CD4-positive, alpha-beta T cell (primary cell): Measurements from ENCODE around the gene B3GNT2. TPM values are rescaled to one million over a fixed set of nuclear protein-coding genes. Genes with fewer than 3 reads are reported as not detected.

ENCODE experiments used
- ATAC-seq: fragments of 200-7000 bp; cut with Tn5 transposase; one replicate; pipeline ENCODE4 v1.10.0; 2022; ENCODE audit warnings: mild to moderate bottlenecking; ENCODE audit not compliant: poor library complexity
- CTCF ChIA-PET: fragments of 350-600 bp; sonication (Branson Sonifier 250); formaldehyde crosslinking; loops from one replicate; lab custom pipeline; 2021; ENCODE audit warnings: antibody characterized with exemption, inconsistent platforms; lab: Charles Lee
- POLR2A ChIA-PET: fragments of 350-600 bp; sonication (Branson Sonifier 250); formaldehyde crosslinking; loops from one replicate; lab custom pipeline; 2021; ENCODE audit warnings: antibody characterized with exemption, inconsistent platforms; lab: Charles Lee
- DNase-seq, 14 experiments: peaks; one replicate each; pipeline ENCODE4 v3.0.0-alpha.2; 2013 to 2020; ENCODE audit warnings: mixed read lengths in 2 of 14
- H3K27ac ChIP-seq, 2 donors: one replicate each; pipeline versions ENCODE4 v1.5.1 to v1.7.0; 2013; ENCODE audit warnings: low read length in 2 of 2, low read depth in 1 of 2, mild to moderate bottlenecking in 1 of 2
- H3K27me3 ChIP-seq, 2 experiments: 1 replicate in 1 of 2; 2 replicates in 1 of 2; pipeline versions ENCODE4 v1.6.1 to v1.7.0; 2013; ENCODE audit warnings: low read length in 2 of 2, control low read depth in 1 of 2, mild to moderate bottlenecking in 1 of 2, moderate library complexity in 1 of 2; ENCODE audit not compliant: insufficient read depth in 2 of 2, control insufficient read depth in 1 of 2
- H3K36me3 ChIP-seq: one replicate; pipeline ENCODE4 v1.6.1; 2013; ENCODE audit warnings: low read length, control low read depth; ENCODE audit not compliant: insufficient read depth
- H3K4me1 ChIP-seq: one replicate; pipeline ENCODE4 v1.6.1; 2013; ENCODE audit warnings: low read length, control low read depth; ENCODE audit not compliant: insufficient read depth
- H3K4me3 ChIP-seq: one replicate; pipeline ENCODE4 v1.5.1; 2013; ENCODE audit warnings: mild to moderate bottlenecking, low read length, moderate library complexity
- H3K9me3 ChIP-seq, 2 experiments: 1 replicate in 1 of 2; 2 replicates in 1 of 2; pipeline versions ENCODE4 v1.6.1 to v1.7.0; 2013; ENCODE audit warnings: low read length in 2 of 2, mild to moderate bottlenecking in 2 of 2, control low read depth in 1 of 2, moderate library complexity in 1 of 2; ENCODE audit not compliant: control insufficient read depth in 1 of 2, insufficient read depth in 1 of 2
- H3K27ac Mint-ChIP-seq: one replicate; pipeline ENCODE4 v1.8.0; 2020; ENCODE audit warnings: mixed read lengths
- H3K27me3 Mint-ChIP-seq: one replicate; pipeline ENCODE4 v1.8.0; 2021; ENCODE audit warnings: mixed read lengths
- H3K36me3 Mint-ChIP-seq: one replicate; pipeline ENCODE4 v1.8.0; 2021; ENCODE audit warnings: low read depth, mixed read lengths
- H3K4me1 Mint-ChIP-seq: one replicate; pipeline ENCODE4 v1.8.0; 2021; ENCODE audit warnings: low read depth, mixed read lengths
- H3K4me3 Mint-ChIP-seq: one replicate; pipeline ENCODE4 v1.8.0; 2020; ENCODE audit warnings: mild to moderate bottlenecking, mixed read lengths
- H3K9me3 Mint-ChIP-seq: one replicate; pipeline ENCODE4 v1.8.0; 2020; ENCODE audit warnings: mixed read lengths
- CTCF ChIP-seq: fragments of 200-600 bp; IDR thresholded peaks from one replicate; pipeline ENCODE4 v1.8.0; 2022; ENCODE audit warnings: antibody characterized with exemption, mild to moderate bottlenecking
- intact Hi-C, 2 experiments: fragments of 100-400 bp; cut with DNase I in 1 of 2; cut with micrococcal nuclease in 1 of 2; formaldehyde crosslinking; loops; one replicate each; pipeline versions ENCODE4 v1.15.1 to v1.9.0; 2023 to 2025; cut with DNase I, micrococcal nuclease
- total RNA-seq, 174 experiments: library from RNA in 2 of 174; stranded (reverse) in 2 of 174; gene quantifications; one replicate each; pipeline ENCODE4 v1.2.3 and lab custom pipeline; 2021 to 2026

Gene B3GNT2
- total RNA-seq, 2 experiments from 2014 or later: 47.7 TPM

GRCh38 chr2:62188416-62188815, 7.5 kb upstream of the B3GNT2 start:
- Mint-ChIP-seq H3K4me1 (no peaks in the 10 kb centered on the region), H3K4me3 (no peak overlapping the region), H3K36me3 (no peaks in the 10 kb centered on the region), H3K9me3 (no peaks in the 10 kb centered on the region), H3K27ac (no peak overlapping the region), H3K27me3 (no peaks in the 10 kb centered on the region)
- Histone ChIP-seq H3K4me1 (no peaks in the 10 kb centered on the region), H3K27ac (no peak overlapping the region), H3K27me3 (no peaks in the 10 kb centered on the region), H3K36me3 (no peaks in the 10 kb centered on the region), H3K4me3 (no peak overlapping the region), H3K9me3 (no peaks in the 10 kb centered on the region)
- DNase-seq (no peak), ATAC-seq (no peak)
- TF ChIP-seq CTCF: no peak
- intact Hi-C loops: no loop called here
- ChIA-PET CTCF (no interaction called here), POLR2A (no interaction called here)

GRCh38 chr2:62189196-62189595, 6.7 kb upstream of the B3GNT2 start:
- CTCF ChIA-PET: no interaction called here
- TF ChIP-seq CTCF: no peak
- no peak for DNase-seq
- no peaks in the 10 kb centered on the region for H3K9me3 Mint-ChIP-seq
- no peak for ATAC-seq
- no peaks in the 10 kb centered on the region for H3K27me3 ChIP-seq
- H3K9me3 ChIP-seq: no peaks in the 10 kb centered on the region
- no peaks in the 10 kb centered on the region for H3K27me3 Mint-ChIP-seq
- no peak overlapping the region for H3K27ac Mint-ChIP-seq
- H3K4me3 ChIP-seq: no peak overlapping the region
- H3K4me1 Mint-ChIP-seq: no peaks in the 10 kb centered on the region
- intact Hi-C loops: no loop called here
- no peaks in the 10 kb centered on the region for H3K4me1 ChIP-seq
- no peak overlapping the region for H3K27ac ChIP-seq
- POLR2A ChIA-PET: no interaction called here
- no peak overlapping the region for H3K4me3 Mint-ChIP-seq
- no peaks in the 10 kb centered on the region for H3K36me3 Mint-ChIP-seq
- H3K36me3 ChIP-seq: no peaks in the 10 kb centered on the region

GRCh38 chr2:62192811-62193210, 3.1 kb upstream of the B3GNT2 start:
- Histone ChIP-seq H3K36me3 (no peaks in the 10 kb centered on the region), H3K9me3 (no peaks in the 10 kb centered on the region), H3K27me3 (no peaks in the 10 kb centered on the region), H3K4me1 (peaks cover 17% of the 10 kb centered on the region), H3K4me3 (no peak overlapping the region), H3K27ac (no peak overlapping the region)
- DNase-seq (peak in 2 of 14 experiments; percentile 14 to 30), ATAC-seq (no peak)
- Mint-ChIP-seq H3K27me3 (no peaks in the 10 kb centered on the region), H3K4me3 (peak overlapping the region; percentile 8), H3K4me1 (peaks cover 2% of the 10 kb centered on the region), H3K9me3 (no peaks in the 10 kb centered on the region), H3K27ac (no peak overlapping the region), H3K36me3 (peaks cover 6% of the 10 kb centered on the region)
- ChIA-PET POLR2A (no interaction called here), CTCF (no interaction called here)
- no peak for TF ChIP-seq CTCF
- intact Hi-C loops: loop anchor here (5.0 to 10.0 kb wide), 6 partner anchors 112 to 1438 kb away; partner anchors contain the start of genes COMMD1 (in 1 of the 2), PAPOLG (in 1 of the 2) and SANBR (in 1 of the 2)
